ENCODE measurements around the gene TUBA1B. TPM values are rescaled to one million over a fixed set of nuclear protein-coding genes. Genes with fewer than 3 reads are reported as not detected.
"Not testable (repeated sequence)": the region's sequence is repeated elsewhere in the genome, so short reads cannot be mapped to it uniquely, and the experiment has no call there.

TUBA1B gene
- total RNA-seq, 1 experiment from 2014 or later = 2,063 TPM

DNA sequence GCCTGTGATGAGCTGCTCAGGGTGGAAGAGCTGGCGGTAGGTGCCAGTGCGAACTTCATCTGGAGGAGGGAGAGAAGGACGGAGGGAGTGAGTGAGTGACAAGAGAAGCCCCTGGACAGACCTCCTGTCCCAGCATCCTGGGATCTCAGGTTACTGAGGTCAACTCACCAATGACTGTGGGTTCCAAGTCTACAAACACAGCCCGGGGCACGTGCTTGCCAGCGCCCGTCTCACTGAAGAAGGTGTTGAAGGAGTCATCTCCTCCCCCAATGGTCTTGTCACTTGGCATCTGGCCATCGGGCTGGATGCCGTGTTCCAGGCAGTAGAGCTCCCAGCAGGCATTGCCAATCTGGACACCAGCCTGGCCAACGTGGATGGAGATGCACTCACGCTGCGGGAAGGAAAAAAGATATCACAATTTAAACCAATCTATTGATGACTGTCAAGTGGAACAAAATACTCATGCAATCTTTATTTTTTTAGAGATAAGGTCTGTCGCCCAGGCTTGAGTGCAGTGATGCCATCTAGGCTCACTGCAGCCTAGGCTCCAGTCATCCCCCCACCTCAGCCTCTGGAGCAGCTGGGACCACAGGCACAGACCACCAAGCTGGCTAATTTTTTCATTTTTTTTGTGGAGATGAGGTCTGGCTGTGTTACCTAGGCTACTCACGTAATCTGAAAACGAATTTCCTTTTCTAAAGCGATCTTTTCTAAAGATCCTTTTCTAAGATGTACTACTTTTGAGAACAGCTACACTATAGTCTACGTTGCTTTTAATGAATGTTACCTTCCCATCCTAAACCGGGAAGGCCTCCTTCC, 1.7 kb downstream of the TUBA1B start:
- Histone ChIP-seq H3T11ph (ENCODE audit: low read length) (no peak overlapping the region), H4K91ac (ENCODE audit: insufficient read length, low read depth, low read length) (no peak overlapping the region), H3K4me1 (ENCODE audit: insufficient read depth, low read length) (peaks cover 2% of the 10 kb centered on the region; the same call in 1 of the 2 replicates), H3K18ac (ENCODE audit: insufficient read length, low read depth, low read length) (peak overlapping the region; percentile 72), H3K9ac (ENCODE audit: extremely low read depth, insufficient read length, low read length) (peak overlapping the region; percentile 64), H3K79me2 (ENCODE audit: insufficient read depth, low read length) (no peaks in the 10 kb centered on the region; the same call in 1 of the 2 replicates), H2BK120ac (ENCODE audit: low read depth, low read length, poor library complexity, severe bottlenecking) (no peak overlapping the region), H4K20me1 (ENCODE audit: control insufficient read depth, insufficient read depth, insufficient read length) (no peaks in the 10 kb centered on the region), H2BK12ac (ENCODE audit: insufficient read length, low read depth, low read length) (no peak overlapping the region), H2AFZ (ENCODE audit: low read length) (no peak overlapping the region), H2BK5ac (ENCODE audit: insufficient read length, low read length) (no peak overlapping the region), H3K27me3 (ENCODE audit: insufficient read depth, low read length) (no peaks in the 10 kb centered on the region), H4K5ac (ENCODE audit: insufficient read length, low read depth, low read length) (no peak overlapping the region), H2BK15ac (ENCODE audit: low read depth, low read length) (no peak overlapping the region), H2BK20ac (ENCODE audit: low read depth, low read length, poor library complexity, severe bottlenecking) (no peak overlapping the region), H3K27ac (ENCODE audit: insufficient read length, low read depth, low read length) (no peak overlapping the region), H3K4ac (ENCODE audit: low read depth, low read length) (no peak overlapping the region), H3K23me2 (ENCODE audit: insufficient read length, low read depth, low read length, poor library complexity, severe bottlenecking) (peaks cover 8% of the 10 kb centered on the region), H3K79me1 (ENCODE audit: insufficient read depth, low read depth, low read length, poor library complexity, severe bottlenecking) (peaks cover 3% of the 10 kb centered on the region), H3K9me3 (ENCODE audit: control insufficient read depth, low read depth, low read length) (no peaks in the 10 kb centered on the region), H3K23ac (ENCODE audit: insufficient read length, low read depth, low read length) (no peak overlapping the region), H2AK5ac (ENCODE audit: insufficient read length, low read length) (no peak overlapping the region), H3K56ac (ENCODE audit: insufficient read length, low read depth, low read length) (no peak overlapping the region), H3K4me2 (ENCODE audit: insufficient read depth, insufficient read length, low read length) (peak overlapping the region; percentile 72), H4K8ac (replicated peaks; ENCODE audit: insufficient read length, low read depth, low read length) (no peak overlapping the region), H3K14ac (ENCODE audit: insufficient read depth, low read length) (no peak overlapping the region; the same call in 1 of the 2 replicates)
- no peaks in the 10 kb centered on the region; the same call in 1 of the 2 replicates for H3K27me3 Mint-ChIP-seq (ENCODE audit: low read depth)
- WGBS (ENCODE audit: extremely low coverage, insufficient read length, low lambda C conversion rate) = no CpG with 5 or more reads among the region's 18 CpGs
- peak overlapping the region in 2 of 3 experiments; percentile 98 to 99; a peak in 5 of 7 replicates for H3K27ac Mint-ChIP-seq
- peaks cover 33 to 46% (median 45%) of the 10 kb centered on the region in 3 experiments for H3K36me3 Mint-ChIP-seq (ENCODE audit: insufficient read depth in 1 of 3, low read depth in 3 of 3)
- H3K4me1 Mint-ChIP-seq = peaks cover 15 to 24% of the 10 kb centered on the region in 2 experiments
- H3K4me3 Mint-ChIP-seq = peak overlapping the region; percentile 94
- H3K9me3 Mint-ChIP-seq = 0 out of 5 replicates have a peak, but pooled peaks cover 0 to 3% of the 10 kb centered on the region in 2 experiments
- TF ChIP-seq, protein P1, sequence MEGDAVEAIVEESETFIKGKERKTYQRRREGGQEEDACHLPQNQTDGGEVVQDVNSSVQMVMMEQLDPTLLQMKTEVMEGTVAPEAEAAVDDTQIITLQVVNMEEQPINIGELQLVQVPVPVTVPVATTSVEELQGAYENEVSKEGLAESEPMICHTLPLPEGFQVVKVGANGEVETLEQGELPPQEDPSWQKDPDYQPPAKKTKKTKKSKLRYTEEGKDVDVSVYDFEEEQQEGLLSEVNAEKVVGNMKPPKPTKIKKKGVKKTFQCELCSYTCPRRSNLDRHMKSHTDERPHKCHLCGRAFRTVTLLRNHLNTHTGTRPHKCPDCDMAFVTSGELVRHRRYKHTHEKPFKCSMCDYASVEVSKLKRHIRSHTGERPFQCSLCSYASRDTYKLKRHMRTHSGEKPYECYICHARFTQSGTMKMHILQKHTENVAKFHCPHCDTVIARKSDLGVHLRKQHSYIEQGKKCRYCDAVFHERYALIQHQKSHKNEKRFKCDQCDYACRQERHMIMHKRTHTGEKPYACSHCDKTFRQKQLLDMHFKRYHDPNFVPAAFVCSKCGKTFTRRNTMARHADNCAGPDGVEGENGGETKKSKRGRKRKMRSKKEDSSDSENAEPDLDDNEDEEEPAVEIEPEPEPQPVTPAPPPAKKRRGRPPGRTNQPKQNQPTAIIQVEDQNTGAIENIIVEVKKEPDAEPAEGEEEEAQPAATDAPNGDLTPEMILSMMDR (conservative IDR thresholded peaks at IDR 0.05) = no peak
- no peak for DNase-seq

DNA sequence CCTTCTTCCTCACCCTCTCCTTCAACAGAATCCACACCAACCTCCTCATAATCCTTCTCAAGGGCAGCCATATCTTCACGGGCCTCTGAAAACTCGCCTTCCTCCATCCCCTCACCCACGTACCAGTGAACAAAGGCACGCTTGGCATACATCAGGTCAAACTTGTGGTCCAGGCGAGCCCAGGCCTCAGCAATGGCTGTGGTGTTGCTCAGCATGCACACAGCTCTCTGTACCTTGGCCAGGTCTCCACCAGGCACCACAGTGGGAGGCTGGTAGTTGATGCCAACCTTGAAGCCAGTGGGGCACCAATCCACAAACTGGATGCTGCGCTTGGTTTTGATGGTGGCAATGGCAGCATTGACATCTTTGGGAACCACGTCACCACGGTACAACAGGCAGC, 3.2 kb downstream of the TUBA1B start:
- peak overlapping the region in 2 of 3 experiments; percentile 61 to 91; a peak in 3 of 7 replicates for H3K27ac Mint-ChIP-seq

More for the DNA sequence above, 3.2 kb downstream of the TUBA1B start:
- no CpG with 5 or more reads among the region's 8 CpGs for WGBS (ENCODE audit: extremely low coverage, insufficient read length, low lambda C conversion rate)
- peak overlapping the region; percentile 2 to 35; a peak in 2 of 5 replicates for H3K4me3 Mint-ChIP-seq
- not testable (repeated sequence) for H2BK20ac ChIP-seq (ENCODE audit: low read depth, low read length, poor library complexity, severe bottlenecking); H3K79me1 ChIP-seq (ENCODE audit: insufficient read depth, low read depth, low read length, poor library complexity, severe bottlenecking); H2AK5ac ChIP-seq (ENCODE audit: insufficient read length, low read length); H2BK15ac ChIP-seq (ENCODE audit: low read depth, low read length); H4K20me1 ChIP-seq (ENCODE audit: control insufficient read depth, insufficient read depth, insufficient read length); H3K27me3 Mint-ChIP-seq (ENCODE audit: low read depth); H3T11ph ChIP-seq (ENCODE audit: low read length); H3K4me1 ChIP-seq (ENCODE audit: insufficient read depth, low read length); H4K91ac ChIP-seq (ENCODE audit: insufficient read length, low read depth, low read length); H3K4ac ChIP-seq (ENCODE audit: low read depth, low read length); H3K4me2 ChIP-seq (ENCODE audit: insufficient read depth, insufficient read length, low read length); H4K8ac ChIP-seq (replicated peaks; ENCODE audit: insufficient read length, low read depth, low read length); H2BK120ac ChIP-seq (ENCODE audit: low read depth, low read length, poor library complexity, severe bottlenecking); H3K79me2 ChIP-seq (ENCODE audit: insufficient read depth, low read length); H3K23me2 ChIP-seq (ENCODE audit: insufficient read length, low read depth, low read length, poor library complexity, severe bottlenecking); H3K9ac ChIP-seq (ENCODE audit: extremely low read depth, insufficient read length, low read length); H3K9me3 Mint-ChIP-seq; H2BK5ac ChIP-seq (ENCODE audit: insufficient read length, low read length); H3K14ac ChIP-seq (ENCODE audit: insufficient read depth, low read length); H2BK12ac ChIP-seq (ENCODE audit: insufficient read length, low read depth, low read length); H3K27ac ChIP-seq (ENCODE audit: insufficient read length, low read depth, low read length); DNase-seq; H3K18ac ChIP-seq (ENCODE audit: insufficient read length, low read depth, low read length); H3K9me3 ChIP-seq (ENCODE audit: control insufficient read depth, low read depth, low read length); H4K5ac ChIP-seq (ENCODE audit: insufficient read length, low read depth, low read length); H3K23ac ChIP-seq (ENCODE audit: insufficient read length, low read depth, low read length); H2AFZ ChIP-seq (ENCODE audit: low read length); H3K27me3 ChIP-seq (ENCODE audit: insufficient read depth, low read length); H3K56ac ChIP-seq (ENCODE audit: insufficient read length, low read depth, low read length)
- peaks cover 31 to 45% (median 40%) of the 10 kb centered on the region in 3 experiments for H3K36me3 Mint-ChIP-seq (ENCODE audit: insufficient read depth in 1 of 3, low read depth in 3 of 3)
- peaks cover 15 to 24% of the 10 kb centered on the region in 2 experiments for H3K4me1 Mint-ChIP-seq
